Kasumi-1 (cell line): ENCODE measurements around the gene S100PBP.
"Not testable (repeated sequence)": the region's sequence is repeated elsewhere in the genome, so short reads cannot be mapped to it uniquely, and the experiment has no call there.

ENCODE experiments used
- DNase-seq, 2 experiments: peaks; one replicate each; lab custom pipeline; 2025; lab: John Stamatoyannopoulos, UW

Gene S100PBP

DNA sequence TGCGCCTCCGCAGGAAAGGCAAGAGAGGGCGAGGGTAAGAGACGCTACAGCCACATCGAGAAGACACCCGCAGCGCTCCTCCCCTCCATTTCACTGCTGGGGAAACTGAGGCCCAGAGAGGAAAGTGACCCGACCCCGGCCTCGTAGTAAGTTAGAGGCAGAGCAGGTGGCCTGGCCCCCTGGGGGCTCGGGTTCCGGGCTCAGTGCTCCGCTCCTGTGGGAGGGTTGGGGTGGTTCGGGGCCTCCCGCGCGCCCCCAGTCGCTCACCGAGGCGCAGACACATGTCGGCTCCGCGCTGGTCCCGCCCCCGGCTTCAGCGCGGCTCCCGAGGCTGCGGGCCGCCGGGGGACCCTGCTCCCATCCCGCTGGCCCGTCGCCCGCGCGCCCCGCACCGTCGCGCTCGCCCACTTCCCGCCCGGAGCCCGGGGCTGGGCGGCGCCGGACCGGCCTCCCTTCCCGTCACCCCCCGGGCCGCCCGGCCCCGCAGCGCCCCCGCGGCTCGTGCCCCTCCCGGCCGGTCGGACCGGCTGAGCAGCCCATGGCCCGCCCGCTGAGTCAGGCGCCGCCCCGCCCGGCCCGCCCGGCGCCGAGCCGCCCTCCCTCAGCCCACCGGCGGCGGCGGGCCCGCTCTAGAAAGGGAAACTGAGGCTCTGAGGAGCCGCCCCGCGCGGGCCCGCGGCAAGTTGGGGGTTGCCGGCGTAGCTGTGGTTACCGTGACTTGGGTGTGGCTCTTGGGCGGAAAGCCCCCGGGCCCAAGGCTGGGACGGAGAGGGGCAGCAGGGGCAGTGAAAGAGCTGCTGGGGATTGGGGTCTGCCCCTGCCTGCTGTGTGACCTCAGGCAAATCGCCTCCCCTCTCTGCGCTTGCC, 83.7 kb downstream of the S100PBP start, which contains the start of gene TMEM54:
Gene TMEM54, minus strand, starts transcription at position 434 of the 867 bp plus-strand sequence. Its CDS starts 151 bp downstream, at position 283.
- no peak for DNase-seq

DNA sequence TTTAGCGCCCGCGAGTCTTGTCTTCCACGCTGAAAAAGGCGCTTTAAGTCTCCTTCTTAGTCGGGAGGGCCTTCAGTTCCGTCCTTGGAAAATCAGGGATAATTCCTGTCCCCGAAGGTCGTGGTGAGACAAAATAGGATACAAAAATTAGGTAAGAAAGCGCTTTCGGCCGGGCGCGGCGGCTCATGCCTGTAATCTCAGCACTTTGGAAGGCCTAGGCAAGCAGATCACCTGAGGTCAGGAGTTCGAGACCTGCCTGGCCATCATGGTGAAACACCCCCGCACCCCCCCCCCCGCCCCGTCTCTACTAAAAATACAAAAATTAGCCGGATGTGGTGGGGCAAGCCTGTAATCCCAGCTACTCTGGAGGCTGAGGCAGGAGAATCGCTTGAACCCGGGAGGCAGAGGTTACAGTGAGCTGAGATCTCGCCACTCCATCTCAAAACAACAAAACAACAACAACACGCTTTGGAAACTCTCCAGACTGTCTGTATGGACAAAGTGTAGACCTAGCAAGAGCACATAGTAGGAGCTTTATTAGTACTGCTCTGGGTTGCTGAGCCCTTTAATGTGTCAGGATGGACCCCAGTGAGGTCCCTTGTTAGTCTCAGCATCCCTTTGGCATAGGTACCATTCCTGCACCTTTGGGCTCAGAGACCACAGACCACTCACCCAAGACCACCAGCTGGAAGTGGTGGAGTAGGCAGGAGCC, 84.5 kb downstream of the S100PBP start:
- DNase-seq = no peak

DNA sequence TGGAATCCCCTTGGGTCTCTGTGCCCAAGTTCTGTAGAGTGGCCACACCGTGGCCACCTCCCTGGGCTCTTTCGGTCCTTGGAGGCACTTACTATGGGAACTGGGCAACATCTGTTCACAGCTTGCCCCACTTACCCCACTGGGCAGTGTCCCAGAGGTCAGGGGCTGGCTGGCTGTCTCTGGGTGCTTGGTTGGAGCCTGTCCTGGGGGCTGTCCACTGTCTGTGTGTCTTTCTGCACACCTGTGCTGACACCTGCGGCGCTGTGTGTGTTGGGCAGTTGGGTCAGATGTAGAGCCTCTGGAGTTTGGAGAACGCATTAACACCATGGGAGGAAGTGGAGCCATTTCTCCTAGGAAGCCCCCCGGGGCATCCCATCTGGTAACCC, 85.1 kb downstream of the S100PBP start:
- DNase-seq = no peak

DNA sequence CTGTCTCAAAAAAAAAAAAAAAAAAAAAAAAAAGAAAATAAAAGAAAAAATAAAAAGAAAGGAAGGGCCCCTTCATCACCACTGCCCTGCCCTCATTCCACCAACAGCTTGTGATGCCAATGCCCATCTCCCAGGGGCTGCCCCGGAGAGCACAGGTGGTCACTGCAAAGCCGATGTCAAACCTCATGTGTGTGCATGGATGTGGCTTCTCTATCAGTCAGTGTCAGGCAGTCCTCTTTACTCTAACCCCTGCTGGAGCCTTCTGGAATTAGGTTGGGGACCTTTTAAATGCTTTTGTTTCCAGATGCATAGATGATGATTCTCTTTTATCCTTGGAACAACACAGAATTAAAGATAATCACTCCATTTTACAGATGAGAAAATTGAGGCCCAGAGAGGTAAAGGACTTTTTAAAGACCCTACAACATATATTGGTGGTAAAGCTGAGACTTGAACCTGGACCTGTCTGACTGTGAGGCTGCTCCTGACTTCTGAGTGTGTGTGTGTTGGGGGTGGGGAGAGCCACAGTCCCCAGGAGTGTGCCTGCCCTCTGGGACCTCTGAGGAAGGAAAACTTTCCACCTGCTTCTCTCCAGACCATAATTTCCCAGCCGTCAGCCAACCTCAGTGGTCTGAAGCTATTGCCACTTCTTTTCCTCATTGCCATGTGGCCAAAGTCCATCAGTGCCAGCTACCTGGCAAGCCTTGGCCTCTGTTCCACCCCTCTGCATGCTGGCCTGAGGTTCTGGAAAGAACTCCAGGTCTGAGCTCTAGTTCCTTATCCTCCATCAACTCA, 86.7 kb downstream of the S100PBP start:
- DNase-seq = no peak

DNA sequence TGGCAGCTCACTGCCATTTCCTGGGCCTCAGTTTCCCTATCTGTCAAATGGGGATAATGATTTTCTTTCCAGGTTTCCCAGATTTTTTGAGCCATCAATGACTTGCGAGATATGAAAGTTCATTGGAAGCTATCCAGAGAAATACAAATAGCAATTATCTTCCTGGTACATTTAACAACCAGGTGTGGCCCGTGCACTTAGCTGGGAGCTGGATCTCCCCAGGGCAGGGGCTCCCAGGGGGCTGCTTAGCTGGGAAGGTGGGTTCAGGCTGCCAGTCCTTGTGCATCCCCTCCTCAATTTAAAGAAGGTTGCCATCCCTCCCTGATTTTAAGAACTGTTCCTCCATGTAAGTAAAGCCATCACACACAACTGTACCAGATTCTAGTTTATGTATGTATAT, 87.3 kb downstream of the S100PBP start:
- no peak for DNase-seq

DNA sequence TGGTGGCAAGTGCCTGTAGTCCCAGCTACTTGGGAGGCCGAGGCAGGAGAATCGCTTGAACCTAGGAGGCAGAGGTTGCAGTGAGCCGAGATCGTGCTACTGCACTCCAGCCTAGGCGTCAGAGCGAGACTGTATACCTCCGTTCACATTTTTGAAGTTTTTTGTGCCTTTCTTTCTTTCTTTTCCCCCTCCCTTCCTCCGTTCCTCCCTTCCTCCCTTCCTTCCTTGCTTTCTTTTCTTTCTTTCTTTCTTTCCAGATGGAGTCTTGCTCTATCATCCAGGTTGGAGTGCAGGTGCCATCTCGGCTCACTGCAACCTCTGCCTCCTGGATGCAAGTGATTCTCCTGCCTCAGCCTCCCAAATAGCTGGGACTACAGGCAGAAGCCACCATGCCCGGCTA, 88.1 kb downstream of the S100PBP start:
- not testable (repeated sequence) for DNase-seq

DNA sequence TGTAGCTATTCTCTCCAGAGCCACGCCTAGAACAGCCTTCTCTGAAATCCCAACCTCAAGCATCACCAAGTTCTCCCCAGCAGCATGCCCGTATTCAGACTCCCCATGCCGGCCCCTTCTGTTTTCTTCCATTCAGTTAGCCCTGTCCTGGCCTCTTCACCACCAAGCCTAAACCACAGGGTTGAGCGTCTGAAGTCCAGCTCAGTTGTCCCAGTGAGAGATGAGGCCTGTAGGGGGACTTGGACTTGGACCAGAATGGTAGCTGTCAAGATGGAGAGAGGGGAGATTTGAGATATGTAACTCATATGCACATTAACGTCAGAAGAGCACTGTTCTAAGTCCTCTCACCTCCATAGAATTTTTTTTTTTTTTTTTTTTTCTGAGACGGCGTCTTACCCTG, 89.2 kb downstream of the S100PBP start:
- no peak for DNase-seq

DNA sequence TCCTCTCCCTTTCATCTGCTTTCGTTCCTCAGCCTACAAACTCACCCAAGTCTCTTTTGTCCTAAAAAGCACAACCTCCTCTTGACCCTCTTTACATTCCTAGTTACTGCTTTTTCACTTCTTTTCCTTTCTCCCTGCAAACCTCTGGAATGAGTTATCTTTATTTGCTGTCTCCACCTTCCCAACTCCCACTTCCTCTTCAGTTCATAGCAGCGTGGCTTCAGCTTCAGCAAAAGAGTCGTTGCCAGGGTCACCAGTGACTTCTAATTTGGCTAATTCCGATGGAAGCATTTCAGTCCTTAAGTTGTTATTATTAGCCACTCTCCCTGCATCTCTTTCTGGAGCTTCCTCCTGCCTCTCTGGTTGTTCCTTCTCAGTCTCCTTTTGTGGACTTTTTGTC, 90.0 kb downstream of the S100PBP start:
- DNase-seq = peak in 1 of 2 experiments; percentile 17
